SU-DHL-6 (cell line): ENCODE data around the gene ATXN7.

Source experiments
- H2AFZ ChIP-seq: fragments of 200-600 bp; sonication (generic); 2 replicates; pipeline ENCODE4 v1.6.1; 2014; ENCODE audit warnings: low read depth, mild to moderate bottlenecking, moderate library complexity, mixed read lengths, antibody characterized with exemption, low read length; ENCODE audit not compliant: severe bottlenecking
- H3F3A ChIP-seq: fragments of 200-600 bp; shearing (Covaris generic); 2 replicates; pipeline ENCODE4 v1.6.0; 2016; ENCODE audit warnings: antibody characterized with exemption, mild to moderate bottlenecking; ENCODE audit not compliant: insufficient read depth
- H3K27ac ChIP-seq: fragments of 200-600 bp; sonication (generic); 2 replicates; pipeline ENCODE4 v1.5.1; 2016; ENCODE audit warnings: low read depth, mild to moderate bottlenecking, low read length, moderate library complexity, mixed read lengths
- H3K27me3 ChIP-seq: fragments of 200-600 bp; sonication (generic), shearing (Covaris generic); 2 replicates; pipeline ENCODE4 v1.6.0; 2014; ENCODE audit warnings: mild to moderate bottlenecking, low read length
- H3K36me3 ChIP-seq: fragments of 200-600 bp; sonication (generic); 2 replicates; pipeline ENCODE4 v1.6.1; 2014; ENCODE audit warnings: mild to moderate bottlenecking, low read length, mixed read lengths
- H3K4me2 ChIP-seq: fragments of 300-600, 200-600 bp; shearing (Covaris generic), sonication (generic); 2 replicates; pipeline ENCODE4 v1.6.0; 2014; ENCODE audit warnings: low read length, low read depth, mild to moderate bottlenecking; ENCODE audit not compliant: poor library complexity, severe bottlenecking
- H3K4me3 ChIP-seq: fragments of 200-600 bp; sonication (generic); 2 replicates; pipeline ENCODE4 v1.5.1; 2014; ENCODE audit warnings: antibody characterized with exemption, low read length, mild to moderate bottlenecking, mixed read lengths; ENCODE audit not compliant: insufficient read depth, poor library complexity, severe bottlenecking
- H3K79me2 ChIP-seq: fragments of 200-600 bp; sonication (generic); 2 replicates; pipeline ENCODE4 v1.6.1; 2014; ENCODE audit warnings: mild to moderate bottlenecking, low read length, moderate library complexity; ENCODE audit not compliant: insufficient read depth
- H3K9ac ChIP-seq: fragments of 200-600 bp; sonication (generic); 2 replicates; pipeline ENCODE4 v1.7.0; 2014; ENCODE audit warnings: mild to moderate bottlenecking, low read length
- H3K9me2 ChIP-seq: fragments of 200-600 bp; sonication (generic); replicated peaks from 2 replicates; pipeline ENCODE4 v1.6.1; 2014; ENCODE audit warnings: low read length; ENCODE audit not compliant: insufficient read depth
- H3K9me3 ChIP-seq: fragments of 200-600 bp; sonication (generic); 2 replicates; pipeline ENCODE4 v1.6.1; 2014; ENCODE audit warnings: low read length, mixed read lengths; ENCODE audit not compliant: insufficient read depth
- H4K20me1 ChIP-seq: fragments of 200-600 bp; sonication (generic); 2 replicates; pipeline ENCODE4 v1.6.1; 2014; ENCODE audit warnings: low read depth, mild to moderate bottlenecking, antibody characterized with exemption, low read length, moderate library complexity, mixed read lengths
- CTCF ChIP-seq: fragments of 200-600 bp; sonication (generic); IDR thresholded peaks from one replicate; pipeline ENCODE4 v1.5.1; 2017; ENCODE audit warnings: antibody characterized with exemption, mild to moderate bottlenecking, low read length, moderate library complexity; ENCODE audit not compliant: insufficient read depth, poor library complexity, severe bottlenecking
- EZH2phosphoT487 ChIP-seq: fragments of 200-600 bp; sonication (generic), shearing (Covaris generic); conservative IDR thresholded peaks from 2 replicates; pipeline ENCODE4 v1.6.1; 2018; ENCODE audit warnings: mild to moderate bottlenecking, antibody characterized with exemption, low read length, moderate library complexity, mixed read lengths

The ATXN7 gene

GRCh38 chr3:63979093-63979885 is 115.6 kb downstream of the ATXN7 start:
- no peaks in the 10 kb centered on the region for H3K27me3 ChIP-seq
- no peaks in the 10 kb centered on the region for H3F3A ChIP-seq
- peaks cover 9% of the 10 kb centered on the region; the same call in 1 of the 2 replicates for H4K20me1 ChIP-seq

GRCh38 chr3:63980019-63980418 is 116.4 kb downstream of the ATXN7 start:
- no peak overlapping the region for H3K4me2 ChIP-seq

More at GRCh38 chr3:63979093-63979885, 115.6 kb downstream of the ATXN7 start:
- Histone ChIP-seq H3K79me2 (peaks cover 36% of the 10 kb centered on the region), H2AFZ (no peak overlapping the region), H3K4me2 (no peak overlapping the region), H3K9ac (no peak overlapping the region), H3K36me3 (peaks cover 13% of the 10 kb centered on the region), H3K9me2 (no peaks in the 10 kb centered on the region), H3K27ac (no peak overlapping the region), H3K9me3 (no peaks in the 10 kb centered on the region), H3K4me3 (no peak overlapping the region)
- TF ChIP-seq EZH2phosphoT487 (no peak), CTCF (no peak)

GRCh38 chr3:63980830-63981498 is 117.3 kb downstream of the ATXN7 start:
- H3K36me3 ChIP-seq = peaks cover 13% of the 10 kb centered on the region
- no peak overlapping the region for H3K4me2 ChIP-seq
- TF ChIP-seq CTCF = no peak
- peaks cover 9% of the 10 kb centered on the region; the same call in 1 of the 2 replicates for H4K20me1 ChIP-seq
- no peak overlapping the region for H3K9ac ChIP-seq
- H3K9me2 ChIP-seq = no peaks in the 10 kb centered on the region
- no peaks in the 10 kb centered on the region for H3F3A ChIP-seq
- no peaks in the 10 kb centered on the region for H3K9me3 ChIP-seq
- H3K79me2 ChIP-seq = peaks cover 26% of the 10 kb centered on the region
- no peak overlapping the region for H3K27ac ChIP-seq
- no peak overlapping the region for H2AFZ ChIP-seq
- no peaks in the 10 kb centered on the region for H3K27me3 ChIP-seq
- no peak overlapping the region for H3K4me3 ChIP-seq

More at GRCh38 chr3:63980019-63980418, 116.4 kb downstream of the ATXN7 start:
- no peak overlapping the region for H3K27ac ChIP-seq
- no peaks in the 10 kb centered on the region for H3F3A ChIP-seq
- H3K9ac ChIP-seq = no peak overlapping the region
- H3K9me3 ChIP-seq = no peaks in the 10 kb centered on the region
- H2AFZ ChIP-seq = no peak overlapping the region
- H3K79me2 ChIP-seq = peaks cover 30% of the 10 kb centered on the region
- TF ChIP-seq EZH2phosphoT487 (no peak), CTCF (no peak)
- H3K27me3 ChIP-seq = no peaks in the 10 kb centered on the region
- H3K4me3 ChIP-seq = no peak overlapping the region
- H3K36me3 ChIP-seq = peaks cover 13% of the 10 kb centered on the region
- peaks cover 9% of the 10 kb centered on the region; the same call in 1 of the 2 replicates for H4K20me1 ChIP-seq
- no peaks in the 10 kb centered on the region for H3K9me2 ChIP-seq
